H1 (cell line): Measurements from ENCODE around the gene NOP16. TPM values are rescaled to one million over a fixed set of nuclear protein-coding genes. Genes with fewer than 3 reads are reported as not detected.

Experiments used
- CTCF ChIA-PET: fragments of 300-600 bp; sonication (Branson Sonifier 250); formaldehyde crosslinking; loops from one replicate; lab custom pipeline; 2021; ENCODE audit not compliant: partially characterized antibody; lab: Charles Lee
- POLR2A ChIA-PET: fragments of 300-600 bp; sonication (Branson Sonifier 250); formaldehyde crosslinking; loops from one replicate; lab custom pipeline; 2021; ENCODE audit warnings: inconsistent platforms; ENCODE audit not compliant: partially characterized antibody; lab: Charles Lee
- DNase-seq, 2 experiments: peaks; one replicate each; pipeline versions ENCODE4 v3.0.0 to v3.0.0-alpha.2; 2010 to 2022; ENCODE audit warnings: low spot score in 2 of 2, low read depth in 1 of 2, mixed read lengths in 1 of 2
- FAIRE-seq: peaks from 2 replicates; lab custom pipeline; 2011; peaks lifted over from hg19 to GRCh38; lab: Jason Lieb, UNC
- H2AFZ ChIP-seq: 2 replicates; pipeline ENCODE4 v1.8.1; 2012; ENCODE audit warnings: low read length, inconsistent platforms
- H2AK5ac ChIP-seq: 2 replicates; pipeline ENCODE4 v1.6.1; 2013; ENCODE audit warnings: low read depth, low read length
- H2BK120ac ChIP-seq: replicated peaks from 2 replicates; pipeline ENCODE3; 2013; ENCODE audit warnings: low read depth, low read length, inconsistent platforms
- H2BK12ac ChIP-seq: 2 replicates; pipeline ENCODE4 v1.6.1; 2013; ENCODE audit warnings: low read depth, low read length
- H2BK15ac ChIP-seq: 2 replicates; pipeline ENCODE4 v1.6.1; 2013; ENCODE audit warnings: low read length
- H2BK20ac ChIP-seq: 2 replicates; pipeline ENCODE4 v1.6.1; 2013; ENCODE audit warnings: low read length
- H2BK5ac ChIP-seq: 2 replicates; pipeline ENCODE4 v1.6.1; 2013; ENCODE audit warnings: low read depth, low read length
- H3K14ac ChIP-seq: 2 replicates; pipeline ENCODE4 v1.6.1; 2013; ENCODE audit warnings: inconsistent platforms; ENCODE audit not compliant: insufficient read length
- H3K18ac ChIP-seq: 2 replicates; pipeline ENCODE4 v1.6.1; 2013; ENCODE audit warnings: low read length; ENCODE audit errors: extremely low read depth
- H3K23ac ChIP-seq: 2 replicates; pipeline ENCODE4 v1.6.1; 2013; ENCODE audit warnings: inconsistent platforms; ENCODE audit not compliant: insufficient read length
- H3K23me2 ChIP-seq: 2 replicates; pipeline ENCODE4 v1.6.1; 2013; ENCODE audit warnings: low read depth, low read length
- H3K27ac ChIP-seq: 2 replicates; pipeline ENCODE4 v1.6.1; 2011; ENCODE audit warnings: low read depth, low read length, inconsistent platforms
- H3K27me3 ChIP-seq, 4 experiments: replicated peaks in 1 of 4; 1 replicate in 1 of 4; 2 replicates in 3 of 4; pipeline versions ENCODE4 v1.6.1 to v1.8.1; 2011 to 2013; ENCODE audit warnings: low read length in 3 of 4, mild to moderate bottlenecking in 3 of 4, inconsistent platforms in 2 of 4, mixed read lengths in 2 of 4, moderate library complexity in 1 of 4; ENCODE audit not compliant: control insufficient read depth in 3 of 4, insufficient read depth in 3 of 4; ENCODE audit errors: extremely low read depth in 1 of 4
- H3K36me3 ChIP-seq, 4 experiments: 2 replicates each; pipeline versions ENCODE4 v1.6.1 to v1.8.1; 2011 to 2013; ENCODE audit warnings: mild to moderate bottlenecking in 4 of 4, low read length in 3 of 4, moderate library complexity in 2 of 4, control low read depth in 1 of 4, inconsistent platforms in 1 of 4; ENCODE audit not compliant: insufficient read depth in 4 of 4, control insufficient read depth in 2 of 4
- H3K4ac ChIP-seq: replicated peaks from 2 replicates; pipeline ENCODE3; 2013; ENCODE audit warnings: low read length, low read depth, mixed read lengths, inconsistent platforms; ENCODE audit not compliant: insufficient read length
- H3K4me1 ChIP-seq, 4 experiments: replicated peaks in 1 of 4; 1 replicate in 1 of 4; 2 replicates in 3 of 4; pipeline versions ENCODE4 v1.6.1 to v1.8.1; 2011 to 2013; ENCODE audit warnings: low read length in 3 of 4, inconsistent platforms in 2 of 4, mixed read lengths in 1 of 4; ENCODE audit not compliant: insufficient read depth in 4 of 4, control insufficient read depth in 3 of 4
- H3K4me2 ChIP-seq, 2 experiments: 2 replicates each; pipeline versions ENCODE4 v1.6.1 to v1.8.1; 2011 to 2013; ENCODE audit warnings: low read depth in 2 of 2, low read length in 2 of 2, control low read depth in 1 of 2, inconsistent platforms in 1 of 2, mild to moderate bottlenecking in 1 of 2; ENCODE audit not compliant: insufficient read depth in 1 of 2
- H3K4me3 ChIP-seq, 4 experiments: fragments of 200-600, 300-600 bp in 1 of 4; sonication (generic), shearing (Covaris generic), sonication (Bioruptor Twin) in 1 of 4; 2 replicates each; pipeline versions ENCODE4 v1.5.1 to v1.8.1; 2011 to 2016; ENCODE audit warnings: low read length in 4 of 4, low read depth in 3 of 4, control low read depth in 2 of 4, inconsistent platforms in 2 of 4, mild to moderate bottlenecking in 2 of 4, mixed read lengths in 1 of 4, moderate library complexity in 1 of 4; ENCODE audit not compliant: insufficient read depth in 2 of 4; ENCODE audit errors: extremely low read depth in 1 of 4
- H3K56ac ChIP-seq: replicated peaks from 2 replicates; pipeline ENCODE3; 2013; ENCODE audit warnings: low read depth, mild to moderate bottlenecking, mixed read lengths, low read length, inconsistent platforms; ENCODE audit not compliant: insufficient read length
- H3K79me1 ChIP-seq: 2 replicates; pipeline ENCODE4 v1.6.1; 2013; ENCODE audit warnings: low read depth, low read length, control low read depth
- H3K79me2 ChIP-seq, 2 experiments: 2 replicates each; pipeline versions ENCODE4 v1.6.1 to v1.8.1; 2012 to 2013; ENCODE audit warnings: low read length in 2 of 2, mild to moderate bottlenecking in 2 of 2, inconsistent platforms in 1 of 2; ENCODE audit not compliant: insufficient read depth in 2 of 2, control insufficient read depth in 1 of 2
- H3K9ac ChIP-seq, 4 experiments: replicated peaks in 1 of 4; 1 replicate in 1 of 4; 2 replicates in 3 of 4; pipeline versions ENCODE4 v1.6.1 to v1.8.1; 2011 to 2013; ENCODE audit warnings: low read depth in 3 of 4, low read length in 3 of 4, control low read depth in 2 of 4, mild to moderate bottlenecking in 2 of 4, moderate library complexity in 2 of 4, inconsistent platforms in 1 of 4; ENCODE audit errors: extremely low read depth in 1 of 4
- H3K9me3 ChIP-seq, 2 experiments: 2 replicates each; pipeline versions ENCODE4 v1.6.1 to v1.8.1; 2012 to 2013; ENCODE audit warnings: mild to moderate bottlenecking in 2 of 2, moderate library complexity in 2 of 2, control low read depth in 1 of 2, inconsistent platforms in 1 of 2, low read depth in 1 of 2, low read length in 1 of 2, mixed read lengths in 1 of 2; ENCODE audit not compliant: insufficient read depth in 2 of 2
- H4K20me1 ChIP-seq, 2 experiments: replicated peaks in 1 of 2; 2 replicates each; pipeline versions ENCODE3 to v1.8.1; 2011 to 2013; ENCODE audit warnings: inconsistent platforms in 2 of 2, low read length in 2 of 2, mild to moderate bottlenecking in 1 of 2; ENCODE audit not compliant: insufficient read depth in 2 of 2, control insufficient read depth in 1 of 2
- H4K5ac ChIP-seq: 2 replicates; pipeline ENCODE4 v1.6.1; 2013; ENCODE audit warnings: low read length, low read depth, mixed read lengths, inconsistent platforms; ENCODE audit not compliant: insufficient read length
- H4K8ac ChIP-seq: 2 replicates; pipeline ENCODE4 v1.8.0; 2013; ENCODE audit warnings: mild to moderate bottlenecking, moderate library complexity, low read length, inconsistent platforms; ENCODE audit not compliant: insufficient read depth; ENCODE audit errors: extremely low read depth
- H4K91ac ChIP-seq: replicated peaks from 2 replicates; pipeline ENCODE3; 2013; ENCODE audit warnings: low read length, mixed read lengths, inconsistent platforms; ENCODE audit not compliant: insufficient read length
- ASH2L ChIP-seq: fragments of 200-600, 300-600 bp; sonication (generic); IDR thresholded peaks from one replicate; pipeline ENCODE4 v1.7.1; 2017; ENCODE audit warnings: low read length
- CREB1 ChIP-seq: IDR thresholded peaks from 2 replicates; pipeline ENCODE4 v1.6.1; 2012; ENCODE audit warnings: inconsistent platforms
- POLR2A ChIP-seq, 2 experiments: IDR thresholded peaks; 1 replicate in 1 of 2; 2 replicates in 1 of 2; pipeline ENCODE4 v1.6.1; 2011; ENCODE audit warnings: low read depth in 2 of 2, low read length in 2 of 2, mild to moderate bottlenecking in 2 of 2; ENCODE audit errors: control extremely low read depth in 1 of 2
- RAD21 ChIP-seq, 2 experiments: IDR thresholded peaks in 1 of 2; conservative IDR thresholded peaks in 1 of 2; 2 replicates each; pipeline ENCODE4 v1.6.1; 2011; ENCODE audit warnings: low read depth in 2 of 2, low read length in 2 of 2, improper control_type of control experiment in 1 of 2, inconsistent platforms in 1 of 2, mild to moderate bottlenecking in 1 of 2, moderate library complexity in 1 of 2
- SIRT6 ChIP-seq: IDR thresholded peaks from one replicate; pipeline ENCODE4 v1.7.1; 2012; ENCODE audit warnings: low read length, inconsistent platforms
- SP2 ChIP-seq: IDR thresholded peaks from 2 replicates; pipeline ENCODE4 v1.6.1; 2012; ENCODE audit warnings: mild to moderate bottlenecking, low read length, inconsistent platforms
- SP4 ChIP-seq: IDR thresholded peaks from 2 replicates; pipeline ENCODE4 v1.6.1; 2012; ENCODE audit warnings: low read length, inconsistent platforms
- SUZ12 ChIP-seq: fragments of 200-600 bp; sonication (generic); IDR thresholded peaks from 2 replicates; pipeline ENCODE4 v1.6.1; 2012; ENCODE audit warnings: mild to moderate bottlenecking, inconsistent platforms, low read length, moderate library complexity, mixed read lengths
- TAF7 ChIP-seq: optimal IDR thresholded peaks from 2 replicates; pipeline ENCODE3; 2011; ENCODE audit warnings: low read depth, mild to moderate bottlenecking, inconsistent platforms, low read length, moderate library complexity, borderline replicate concordance
- WGBS, 2 experiments: shearing (Covaris generic) in 1 of 2; methylation state at CpG; one replicate each; pipeline versions ENCODE4 v1.1.6 to v1.1.7; 2013 to 2015; ENCODE audit warnings: low lambda C conversion rate in 2 of 2, mixed read lengths in 2 of 2, inconsistent platforms in 1 of 2, low coverage in 1 of 2, missing lambda C conversion rate in 1 of 2; ENCODE audit not compliant: insufficient replicate concordance in 2 of 2, insufficient coverage in 1 of 2, insufficient read length in 1 of 2; ENCODE audit errors: extremely low coverage in 1 of 2, missing lambda C conversion rate in 1 of 2; 5-methylcytosine and 5-hydroxymethylcytosine counted together
- polyA plus RNA-seq, 7 experiments: library from polyadenylated mRNA; depleted of rRNA in 3 of 7; stranded (reverse) in 5 of 7; unstranded in 2 of 7; fragments of >200 nt in 5 of 7; fragments of 200-250 nt in 2 of 7; gene quantifications; 1 replicate in 5 of 7; 2 replicates in 1 of 7; 4 replicates in 1 of 7; pipeline versions ENCODE4 v1.2.1 to v1.2.3, GENCODE V29; 2011 to 2013; ENCODE audit warnings: missing spikeins in 2 of 7, mixed read lengths in 2 of 7
- total RNA-seq: library from RNA; stranded (reverse); fragmentation: NEBNext Ultra II Directional; extraction: Animal tissue kit (Norgen Biotek cat#: 25700); gene quantifications from 2 replicates; pipeline ENCODE4 v1.2.1, GENCODE V29; 2021

NOP16 gene
- total and polyA plus RNA-seq, 2 of the 8 experiments (the other 6 are each of a cell fraction or from before 2014, with no cell fraction given): 46.9 to 65.2 TPM

DNA sequence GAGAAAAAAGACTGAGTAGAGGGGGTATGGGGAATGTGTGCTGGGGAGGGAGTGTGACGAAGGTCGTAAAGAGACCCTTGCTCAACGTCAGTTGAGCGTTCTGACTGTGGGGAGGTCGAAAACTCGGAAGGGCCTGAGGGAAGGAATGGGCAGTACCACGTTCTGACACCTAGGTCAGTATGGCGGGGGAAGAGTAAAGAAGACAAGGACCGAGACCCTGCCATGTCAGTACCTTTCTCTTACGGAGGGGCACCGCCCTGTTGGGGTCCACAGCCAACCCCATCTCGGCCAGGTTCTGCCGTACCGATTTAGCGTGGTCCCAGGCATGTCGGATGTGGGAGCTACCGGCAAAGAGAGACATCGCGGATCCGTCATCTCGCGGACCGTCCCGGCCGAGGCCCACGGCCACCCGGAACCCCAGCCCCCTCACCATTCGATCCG, 375 bp downstream of the NOP16 start:
- H4K8ac ChIP-seq: no peak overlapping the region
- H2BK15ac ChIP-seq: no peak overlapping the region
- 0% methylated on average over 21 of the region's 29 CpGs; no CpG with 5 or more reads in 1 of the 2 experiments for WGBS, 2 experiments
- peaks cover 0 to 5% (median 1%) of the 10 kb centered on the region in 4 experiments; a peak in 2 of 7 replicates for H3K4me1 ChIP-seq
- H4K91ac ChIP-seq: peak overlapping the region; percentile 77
- H2BK5ac ChIP-seq: peak overlapping the region; percentile 98; the same call in 1 of the 2 replicates
- peak overlapping the region; percentile 92 to 96 (median 95) for H3K4me3 ChIP-seq
- no peak overlapping the region for H2BK20ac ChIP-seq
- peaks cover 19 to 34% (median 23%) of the 10 kb centered on the region in 4 experiments for H3K36me3 ChIP-seq
- H3K14ac ChIP-seq: no peak overlapping the region
- H3K27ac ChIP-seq: peak overlapping the region; percentile 98
- peaks cover 4 to 8% of the 10 kb centered on the region in 2 experiments for H4K20me1 ChIP-seq
- CTCF ChIA-PET: interaction anchor here (1.2 kb wide), 1 partner anchor 271 kb away, joined by 3 read pairs; no protein-coding TSS in a partner anchor
- FAIRE-seq (no peak), DNase-seq (no peak)
- H2AFZ ChIP-seq: peak overlapping the region; percentile 31; the same call in 1 of the 2 replicates
- H3K79me1 ChIP-seq: peaks cover 7% of the 10 kb centered on the region; the same call in 1 of the 2 replicates
- no peak overlapping the region for H4K5ac ChIP-seq
- no peaks in the 10 kb centered on the region for H3K27me3 ChIP-seq
- H3K9me3 ChIP-seq: no peaks in the 10 kb centered on the region
- H3K9ac ChIP-seq: peak overlapping the region; percentile 84 to 99 (median 95)
- H2BK120ac ChIP-seq: no peak overlapping the region
- H2BK12ac ChIP-seq: 0 out of 2 replicates have a peak overlapping the region, but pooled peaks have one; percentile 69
- TF ChIP-seq SUZ12: no peak
- no peak for TF ChIP-seq RAD21 (IDR thresholded peaks at IDR 0.05 in 1 of 2, conservative IDR thresholded peaks at IDR 0.05 in 1 of 2; ENCODE audit: low read depth in 2 of 2, low read length in 2 of 2)
- no peak for TF ChIP-seq TAF7
- TF ChIP-seq SIRT6: no peak
- peak; percentile 33 for TF ChIP-seq ASH2L
- TF ChIP-seq SP4: no peak
- TF ChIP-seq SP2: no peak
- TF ChIP-seq POLR2A (IDR thresholded peaks at IDR 0.05; ENCODE audit: control extremely low read depth in 1 of 2, low read depth in 2 of 2, low read length in 2 of 2): peak in 1 of 2 experiments; percentile 6; a peak in 1 of 3 replicates
- peak; percentile 31; the same call in 1 of the 2 replicates for TF ChIP-seq CREB1
- peaks cover 9% of the 10 kb centered on the region; the same call in 1 of the 2 replicates for H3K23me2 ChIP-seq
- 0 out of 2 replicates have a peak overlapping the region, but pooled peaks have one; percentile 0 for H2AK5ac ChIP-seq
- H3K4ac ChIP-seq: no peak overlapping the region
- peak overlapping the region; percentile 86 to 91 for H3K4me2 ChIP-seq
- no peak overlapping the region for H3K23ac ChIP-seq
- H3K79me2 ChIP-seq: peaks cover 0 to 29% of the 10 kb centered on the region in 2 experiments
- H3K56ac ChIP-seq: peak overlapping the region; percentile 13
- H3K18ac ChIP-seq: peak overlapping the region; percentile 73
- POLR2A ChIA-PET: interaction anchor here (0.6 to 10.2 kb wide), 16 partner anchors 9 to 210 kb away, joined by 3 to 93 read pairs (median 4); partner anchors contain the start of genes ARL10, FAF2, KIAA1191 and RNF44
